HCT116 (cell line): ENCODE measurements around the gene THUMPD3. TPM values are rescaled to one million over a fixed set of nuclear protein-coding genes. Genes with fewer than 3 reads are reported as not detected.

Experiments used
- ATAC-seq: fragments of 200-7000 bp; cut with Tn5 transposase; 2 replicates; pipeline ENCODE4 v1.9.1; 2020; ENCODE audit warnings: mild to moderate bottlenecking, moderate library complexity
- BruUV-seq: library from RNA; stranded (reverse); fragments of 400-500 nt; replicated peaks from 2 replicates; lab custom pipeline; 2021; lab: Mats Ljungman, UMichigan
- CTCF ChIA-PET: fragments of 300-600 bp; sonication (Branson Sonifier 250); formaldehyde crosslinking; loops from one replicate; lab custom pipeline; 2021; ENCODE audit warnings: antibody characterized with exemption; lab: Charles Lee
- POLR2A ChIA-PET: fragments of 300-600, 350-600 bp; sonication (Branson Sonifier 250); formaldehyde crosslinking; loops from one replicate; lab custom pipeline; 2021; ENCODE audit warnings: antibody characterized with exemption; lab: Charles Lee
- RAD21 ChIA-PET, 2 experiments: fragments of 300-600 bp; sonication (Branson Sonifier 250); formaldehyde crosslinking; loops; one replicate each; lab custom pipeline; 2023; ENCODE audit warnings: low total read pairs in 2 of 2; ENCODE audit not compliant: uncharacterized antibody in 2 of 2, unreplicated experiment in 2 of 2, low non-redundant PET in 1 of 2; lab: Charles Lee
- DNase-seq: peaks from one replicate; pipeline ENCODE4 v3.0.0-alpha.2; 2010; ENCODE audit warnings: low read depth, low spot score
- H2AFZ ChIP-seq: fragments of 200-600 bp; shearing (Covaris generic), sonication (generic); 2 replicates; pipeline ENCODE4 v1.6.1; 2017; ENCODE audit warnings: low read depth, mixed run types, mixed read lengths, antibody characterized with exemption, low read length; ENCODE audit not compliant: poor library complexity, severe bottlenecking
- H3K27ac ChIP-seq: 2 replicates; pipeline ENCODE4 v1.5.1; 2012; ENCODE audit warnings: low read depth, low read length
- H3K27me3 ChIP-seq: fragments of 200-600 bp; sonication (generic); 2 replicates; pipeline ENCODE4 v1.6.1; 2016; ENCODE audit warnings: mixed run types, low read length, mixed read lengths; ENCODE audit not compliant: insufficient read depth
- H3K36me3 ChIP-seq, 2 experiments: fragments of 200-500 bp in 1 of 2; fragments of 200-600 bp in 1 of 2; sonication (Bioruptor generic) in 1 of 2; sonication (generic) in 1 of 2; 2 replicates each; pipeline versions ENCODE4 v1.5.1 to v1.6.1; 2014 to 2016; ENCODE audit warnings: low read length in 2 of 2, inconsistent platforms in 1 of 2, mixed read lengths in 1 of 2, mixed run types in 1 of 2; ENCODE audit not compliant: insufficient read depth in 2 of 2, control insufficient read depth in 1 of 2
- H3K4me1 ChIP-seq, 2 experiments: fragments of 200-600 bp in 1 of 2; sonication (generic) in 1 of 2; 2 replicates each; pipeline versions ENCODE4 v1.5.1 to v1.6.1; 2012 to 2017; ENCODE audit warnings: low read length in 2 of 2, inconsistent platforms in 1 of 2, mild to moderate bottlenecking in 1 of 2, mixed read lengths in 1 of 2, mixed run types in 1 of 2, moderate library complexity in 1 of 2; ENCODE audit not compliant: insufficient read depth in 2 of 2, control insufficient read depth in 1 of 2
- H3K4me2 ChIP-seq: fragments of 200-600 bp; sonication (generic); 2 replicates; pipeline ENCODE4 v1.6.1; 2017; ENCODE audit warnings: mixed run types, low read length, mixed read lengths
- H3K4me3 ChIP-seq, 2 experiments: fragments of 200-600 bp in 1 of 2; sonication (generic) in 1 of 2; replicated peaks in 1 of 2; 2 replicates each; pipeline ENCODE4 v1.5.1; 2011 to 2016; ENCODE audit warnings: low read length in 2 of 2, control low read depth in 1 of 2, low read depth in 1 of 2, mild to moderate bottlenecking in 1 of 2, mixed read lengths in 1 of 2, mixed run types in 1 of 2
- H3K79me2 ChIP-seq: fragments of 200-600 bp; sonication (generic); 2 replicates; pipeline ENCODE4 v1.6.1; 2017; ENCODE audit warnings: mild to moderate bottlenecking, mixed run types, low read length, moderate library complexity, mixed read lengths; ENCODE audit not compliant: insufficient read depth
- H3K9ac ChIP-seq: fragments of 200-600 bp; sonication (generic); 2 replicates; pipeline ENCODE4 v1.6.1; 2016; ENCODE audit warnings: low read length, mixed read lengths
- H3K9me2 ChIP-seq: fragments of 200-600 bp; sonication (generic), shearing (Covaris generic); 2 replicates; pipeline ENCODE4 v1.6.1; 2017; ENCODE audit warnings: mixed run types, mild to moderate bottlenecking, moderate library complexity; ENCODE audit not compliant: insufficient read depth
- H3K9me3 ChIP-seq, 2 experiments: fragments of 200-500 bp in 1 of 2; fragments of 200-600 bp in 1 of 2; sonication (Bioruptor generic) in 1 of 2; sonication (generic) in 1 of 2; 2 replicates each; pipeline ENCODE4 v1.6.1; 2014 to 2017; ENCODE audit warnings: low read length in 2 of 2, mixed read lengths in 2 of 2, inconsistent platforms in 1 of 2, low read depth in 1 of 2, mild to moderate bottlenecking in 1 of 2, mixed run types in 1 of 2, moderate library complexity in 1 of 2; ENCODE audit not compliant: control insufficient read depth in 1 of 2, insufficient read depth in 1 of 2
- H4K20me1 ChIP-seq: fragments of 200-600 bp; sonication (generic), shearing (Covaris generic); 2 replicates; pipeline ENCODE4 v1.6.1; 2017; ENCODE audit warnings: mixed run types, mild to moderate bottlenecking, moderate library complexity; ENCODE audit not compliant: insufficient read depth
- CBX3 ChIP-seq: IDR thresholded peaks from 2 replicates; pipeline ENCODE4 v1.6.1; 2012; ENCODE audit warnings: low read depth
- CEBPB ChIP-seq: IDR thresholded peaks from 2 replicates; pipeline ENCODE4 v1.6.1; 2012; ENCODE audit warnings: low read depth
- ELF1 ChIP-seq: IDR thresholded peaks from 2 replicates; pipeline ENCODE4 v1.6.1; 2012; ENCODE audit warnings: low read depth, borderline replicate concordance
- EZH2 ChIP-seq: fragments of 200-600 bp; sonication (generic); IDR thresholded peaks from 2 replicates; pipeline ENCODE4 v1.6.1; 2017; ENCODE audit warnings: antibody characterized with exemption, mixed run types
- POLR2A ChIP-seq: IDR thresholded peaks from 2 replicates; pipeline ENCODE4 v1.7.0; 2011; ENCODE audit warnings: borderline replicate concordance; ENCODE audit not compliant: insufficient read depth, insufficient read length; ENCODE audit errors: extremely low read depth
- POLR2AphosphoS5 ChIP-seq: IDR thresholded peaks from 2 replicates; pipeline ENCODE4 v1.6.1; 2011; ENCODE audit warnings: mild to moderate bottlenecking, low read depth, low read length, moderate library complexity
- ZBTB33 ChIP-seq: IDR thresholded peaks from 2 replicates; pipeline ENCODE4 v1.6.1; 2011; ENCODE audit warnings: mild to moderate bottlenecking, low read length, moderate library complexity; ENCODE audit not compliant: insufficient replicate concordance; ENCODE audit errors: extremely low read depth
- intact Hi-C: fragments of 100-400 bp; cut with micrococcal nuclease; formaldehyde crosslinking; loops from 2 replicates; pipeline ENCODE4 v1.10.0; 2022
- total RNA-seq: library from RNA; stranded (reverse); gene quantifications from one replicate; pipeline ENCODE4 v1.2.1, GENCODE V29; 2021; ENCODE audit not compliant: unreplicated experiment
- TF ChIP-seq, protein P1 (sequence below): IDR thresholded peaks from 2 replicates; pipeline ENCODE4 v1.6.1; 2012; ENCODE audit warnings: low read depth

THUMPD3 gene
- total RNA-seq, 1 experiment from 2014 or later = 79.5 TPM

DNA sequence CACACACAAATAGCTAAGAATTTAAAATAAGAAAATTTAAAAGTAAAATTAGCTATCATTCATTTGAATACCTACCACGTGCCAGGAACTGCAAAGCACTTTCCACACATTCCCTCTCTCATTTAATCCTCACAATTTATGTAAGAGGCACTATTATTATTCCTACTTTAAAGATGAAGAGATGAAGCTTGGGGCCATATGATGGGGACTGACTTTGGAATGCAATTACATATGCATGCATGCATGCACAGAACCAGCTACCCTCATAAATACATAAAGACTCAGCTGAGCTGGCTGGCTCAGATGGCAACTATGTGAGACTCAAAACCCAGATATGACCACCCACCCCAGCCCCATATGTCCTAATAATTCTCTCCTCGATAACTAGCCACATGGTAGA is 31.7 kb upstream of the THUMPD3 start:
- POLR2A ChIA-PET = no interaction called here
- H3K9me2 ChIP-seq = no peaks in the 10 kb centered on the region
- no peak overlapping the region for H3K27ac ChIP-seq
- no peaks in the 10 kb centered on the region for H3K36me3 ChIP-seq
- TF ChIP-seq POLR2A (no peak), EZH2 (no peak), ELF1 (no peak), CBX3 (no peak), ZBTB33 (no peak), CEBPB (no peak), POLR2AphosphoS5 (no peak)
- TF ChIP-seq, protein P1, sequence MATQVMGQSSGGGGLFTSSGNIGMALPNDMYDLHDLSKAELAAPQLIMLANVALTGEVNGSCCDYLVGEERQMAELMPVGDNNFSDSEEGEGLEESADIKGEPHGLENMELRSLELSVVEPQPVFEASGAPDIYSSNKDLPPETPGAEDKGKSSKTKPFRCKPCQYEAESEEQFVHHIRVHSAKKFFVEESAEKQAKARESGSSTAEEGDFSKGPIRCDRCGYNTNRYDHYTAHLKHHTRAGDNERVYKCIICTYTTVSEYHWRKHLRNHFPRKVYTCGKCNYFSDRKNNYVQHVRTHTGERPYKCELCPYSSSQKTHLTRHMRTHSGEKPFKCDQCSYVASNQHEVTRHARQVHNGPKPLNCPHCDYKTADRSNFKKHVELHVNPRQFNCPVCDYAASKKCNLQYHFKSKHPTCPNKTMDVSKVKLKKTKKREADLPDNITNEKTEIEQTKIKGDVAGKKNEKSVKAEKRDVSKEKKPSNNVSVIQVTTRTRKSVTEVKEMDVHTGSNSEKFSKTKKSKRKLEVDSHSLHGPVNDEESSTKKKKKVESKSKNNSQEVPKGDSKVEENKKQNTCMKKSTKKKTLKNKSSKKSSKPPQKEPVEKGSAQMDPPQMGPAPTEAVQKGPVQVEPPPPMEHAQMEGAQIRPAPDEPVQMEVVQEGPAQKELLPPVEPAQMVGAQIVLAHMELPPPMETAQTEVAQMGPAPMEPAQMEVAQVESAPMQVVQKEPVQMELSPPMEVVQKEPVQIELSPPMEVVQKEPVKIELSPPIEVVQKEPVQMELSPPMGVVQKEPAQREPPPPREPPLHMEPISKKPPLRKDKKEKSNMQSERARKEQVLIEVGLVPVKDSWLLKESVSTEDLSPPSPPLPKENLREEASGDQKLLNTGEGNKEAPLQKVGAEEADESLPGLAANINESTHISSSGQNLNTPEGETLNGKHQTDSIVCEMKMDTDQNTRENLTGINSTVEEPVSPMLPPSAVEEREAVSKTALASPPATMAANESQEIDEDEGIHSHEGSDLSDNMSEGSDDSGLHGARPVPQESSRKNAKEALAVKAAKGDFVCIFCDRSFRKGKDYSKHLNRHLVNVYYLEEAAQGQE = no peak
- H3K4me2 ChIP-seq = no peak overlapping the region
- H3K9me3 ChIP-seq = peaks cover 0 to 6% of the 10 kb centered on the region in 2 experiments; a peak in 3 of 4 replicates
- RAD21 ChIA-PET = no interaction called here
- ATAC-seq (no peak), DNase-seq (no peak)
- CTCF ChIA-PET = no interaction called here
- no peak overlapping the region for H2AFZ ChIP-seq
- no peak overlapping the region for H3K4me3 ChIP-seq
- no peaks in the 10 kb centered on the region for H3K27me3 ChIP-seq
- no peaks in the 10 kb centered on the region for H3K4me1 ChIP-seq
- no peaks in the 10 kb centered on the region for H3K79me2 ChIP-seq
- no peak overlapping the region for H3K9ac ChIP-seq
- intact Hi-C loops = no loop called here
- no TSS peak for BruUV-seq
- no peaks in the 10 kb centered on the region for H4K20me1 ChIP-seq
